K562 (cell line): ENCODE measurements around the gene SAP25. TPM values are rescaled to one million over a fixed set of nuclear protein-coding genes. Genes with fewer than 3 reads are reported as not detected.

ENCODE experiments used
- BRF1 ChIP-seq: IDR thresholded peaks from 3 replicates; pipeline ENCODE4 v1.6.1; 2011; ENCODE audit warnings: borderline replicate concordance, mild to moderate bottlenecking; ENCODE audit not compliant: insufficient read length; ENCODE audit errors: extremely low read depth
- ESRRA ChIP-seq: fragments of 450-650 bp; IDR thresholded peaks from 2 replicates; pipeline ENCODE4 v1.6.1; 2014; ENCODE audit warnings: low read depth, mild to moderate bottlenecking, moderate library complexity, borderline replicate concordance
- IRF9 ChIP-seq: fragments of 450-650 bp; IDR thresholded peaks from 2 replicates; pipeline ENCODE4 v1.6.1; 2016; ENCODE audit warnings: missing biosample characterization, missing genetic modification characterization
- MED1 ChIP-seq: sonication (generic); formaldehyde crosslinking; IDR thresholded peaks from 2 replicates; pipeline ENCODE4 v1.8.1; 2023; ENCODE audit warnings: missing genetic modification reagents, borderline replicate concordance
- MTA1 ChIP-seq: fragments of 450-650 bp; IDR thresholded peaks from 2 replicates; pipeline ENCODE4 v1.6.1; 2017; ENCODE audit warnings: borderline replicate concordance
- MTF1 ChIP-seq: fragments of 250-450 bp; sonication (Bioruptor Pico); IDR thresholded peaks from 2 replicates; pipeline ENCODE4 v1.9.0; 2021; ENCODE audit warnings: moderate library complexity, mild to moderate bottlenecking, inconsistent platforms, borderline replicate concordance
- NUFIP1 ChIP-seq: fragments of 450-650 bp; IDR thresholded peaks from 2 replicates; pipeline ENCODE4 v1.6.1; 2018; ENCODE audit not compliant: partially characterized antibody
- RAD21 ChIP-seq, 2 experiments: fragments of 250-450 bp in 1 of 2; fragments of 450-650 bp in 1 of 2; sonication (Bioruptor Pico) in 1 of 2; formaldehyde crosslinking in 1 of 2; IDR thresholded peaks in 1 of 2; conservative IDR thresholded peaks in 1 of 2; 2 replicates each; pipeline versions ENCODE4 v1.4.0 to v1.8.0; 2020 to 2022; ENCODE audit warnings: mild to moderate bottlenecking in 2 of 2, moderate library complexity in 1 of 2
- SIRT6 ChIP-seq: IDR thresholded peaks from one replicate; pipeline ENCODE4 v1.6.1; 2012; ENCODE audit warnings: low read depth, mild to moderate bottlenecking, control low read depth, inconsistent platforms, low read length, moderate library complexity
- SRSF3 ChIP-seq: fragments of 200-400 bp; formaldehyde crosslinking; IDR thresholded peaks from 2 replicates; pipeline ENCODE4 v1.6.1; 2016; ENCODE audit warnings: mild to moderate bottlenecking, low read length, moderate library complexity; ENCODE audit not compliant: insufficient read depth
- TOE1 ChIP-seq, 2 experiments: fragments of 450-650 bp in 1 of 2; sonication (generic) in 1 of 2; formaldehyde crosslinking in 1 of 2; IDR thresholded peaks; 2 replicates each; pipeline versions ENCODE4 v1.7.1 to v1.8.0; 2016 to 2022; ENCODE audit warnings: borderline replicate concordance in 2 of 2, mild to moderate bottlenecking in 2 of 2, antibody characterized with exemption in 1 of 2, inconsistent platforms in 1 of 2, low read depth in 1 of 2, missing genetic modification reagents in 1 of 2, moderate library complexity in 1 of 2
- TRIM28 ChIP-seq: fragments of 450-650 bp; IDR thresholded peaks from 2 replicates; pipeline ENCODE4 v1.6.1; 2017
- U2AF2 ChIP-seq: fragments of 200-400 bp; formaldehyde crosslinking; optimal IDR thresholded peaks from 2 replicates; pipeline ENCODE3; 2017; ENCODE audit warnings: low read depth, mild to moderate bottlenecking, low read length
- XRCC3 ChIP-seq: fragments of 450-650 bp; IDR thresholded peaks from 2 replicates; pipeline ENCODE4 v1.6.1; 2017; ENCODE audit warnings: mild to moderate bottlenecking, moderate library complexity
- ZC3H4 ChIP-seq: sonication (generic); formaldehyde crosslinking; IDR thresholded peaks from 2 replicates; pipeline ENCODE4 v1.9.0; 2021; ENCODE audit warnings: missing genetic modification reagents, borderline replicate concordance
- ZC3H8 ChIP-seq: fragments of 450-650 bp; IDR thresholded peaks from 2 replicates; pipeline ENCODE4 v1.6.1; 2017
- ZNF121 ChIP-seq: sonication (generic); formaldehyde crosslinking; conservative IDR thresholded peaks from 2 replicates; pipeline ENCODE4 v1.8.0; 2022; ENCODE audit warnings: missing genetic modification reagents
- ZNF551 ChIP-seq: fragments of 250-450 bp; sonication (Bioruptor Pico); IDR thresholded peaks from 2 replicates; pipeline ENCODE4 v1.5.0; 2021; ENCODE audit warnings: mild to moderate bottlenecking, moderate library complexity
- polyA plus RNA-seq, 8 experiments: library from polyadenylated mRNA; depleted of rRNA in 4 of 8; stranded (reverse) in 5 of 8; unstranded in 3 of 8; fragments of >200 nt; fragmentation: Nextera tagmentation in 2 of 8; fragmentation: Illumina TruSeq in 1 of 8; extraction: Ambion mirVana in 2 of 8; extraction: Trizol in 1 of 8; gene quantifications; 2 replicates each; pipeline versions ENCODE4 v1.2.1 to v1.2.3, GENCODE V29; 2011 to 2014; ENCODE audit warnings: inconsistent platforms in 1 of 8, missing spikeins in 1 of 8
- total RNA-seq, 7 experiments: library from RNA; depleted of rRNA in 6 of 7; stranded (reverse); fragments of >200 nt in 6 of 7; fragmentation: Illumina TruSeq in 2 of 7; extraction: Trizol in 2 of 7; gene quantifications; 2 replicates each; pipeline versions ENCODE4 v1.2.1 to v1.2.3, GENCODE V29; 2011 to 2021; ENCODE audit warnings: low replicate concordance in 1 of 7
- TF ChIP-seq, protein P1 (sequence below): fragments of 450-650 bp; IDR thresholded peaks from 2 replicates; pipeline ENCODE4 v1.6.1; 2016; ENCODE audit warnings: low read depth

Gene SAP25
- total and polyA plus RNA-seq, 9 of the 15 experiments (the other 6 are each of a cell fraction or from before 2014, with no cell fraction given), result 0.13 to 5.3 (median 0.78) TPM; not detected in 1

DNA sequence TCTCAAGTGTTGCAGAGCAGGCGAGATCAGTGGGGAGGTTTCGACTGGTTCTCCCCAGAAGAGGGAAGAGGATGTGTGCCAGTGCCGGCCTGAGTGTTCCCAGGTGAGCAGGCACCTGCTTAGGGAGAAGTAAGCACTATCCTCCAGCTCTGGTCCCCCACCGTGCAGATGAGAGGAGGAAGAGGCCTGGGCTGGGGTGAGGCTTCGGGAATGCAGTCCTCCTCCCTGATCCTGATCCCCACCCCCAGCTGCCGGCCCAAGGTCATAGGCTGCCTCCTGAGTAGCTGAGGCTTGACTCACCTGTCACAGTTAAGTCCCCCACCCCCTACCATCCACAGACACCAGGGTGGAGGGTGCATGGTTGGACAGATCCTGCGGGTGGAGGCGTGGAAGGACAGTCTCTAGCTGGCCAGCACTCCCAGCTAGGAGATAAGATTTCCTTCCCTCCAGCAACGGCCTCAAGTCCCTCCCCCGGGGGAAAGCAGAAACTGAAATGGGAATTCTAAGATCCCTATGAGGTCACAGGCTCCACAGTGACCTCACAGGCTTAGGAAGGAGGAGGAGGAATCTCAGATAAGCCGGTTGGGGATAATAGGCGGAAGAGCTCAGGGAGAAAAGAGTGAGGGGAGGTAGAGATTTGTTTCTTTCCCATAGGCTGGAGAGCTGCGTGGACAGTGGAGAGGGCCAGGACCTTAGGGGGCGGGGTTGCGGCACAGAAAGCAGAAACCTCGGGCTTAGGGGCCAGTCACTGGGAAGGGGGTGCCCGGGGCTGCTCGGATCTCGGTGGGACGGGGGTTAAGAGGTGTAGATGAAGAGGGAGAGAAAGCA is 11.2 kb upstream of the SAP25 start (continued):
- TF ChIP-seq, protein P1, sequence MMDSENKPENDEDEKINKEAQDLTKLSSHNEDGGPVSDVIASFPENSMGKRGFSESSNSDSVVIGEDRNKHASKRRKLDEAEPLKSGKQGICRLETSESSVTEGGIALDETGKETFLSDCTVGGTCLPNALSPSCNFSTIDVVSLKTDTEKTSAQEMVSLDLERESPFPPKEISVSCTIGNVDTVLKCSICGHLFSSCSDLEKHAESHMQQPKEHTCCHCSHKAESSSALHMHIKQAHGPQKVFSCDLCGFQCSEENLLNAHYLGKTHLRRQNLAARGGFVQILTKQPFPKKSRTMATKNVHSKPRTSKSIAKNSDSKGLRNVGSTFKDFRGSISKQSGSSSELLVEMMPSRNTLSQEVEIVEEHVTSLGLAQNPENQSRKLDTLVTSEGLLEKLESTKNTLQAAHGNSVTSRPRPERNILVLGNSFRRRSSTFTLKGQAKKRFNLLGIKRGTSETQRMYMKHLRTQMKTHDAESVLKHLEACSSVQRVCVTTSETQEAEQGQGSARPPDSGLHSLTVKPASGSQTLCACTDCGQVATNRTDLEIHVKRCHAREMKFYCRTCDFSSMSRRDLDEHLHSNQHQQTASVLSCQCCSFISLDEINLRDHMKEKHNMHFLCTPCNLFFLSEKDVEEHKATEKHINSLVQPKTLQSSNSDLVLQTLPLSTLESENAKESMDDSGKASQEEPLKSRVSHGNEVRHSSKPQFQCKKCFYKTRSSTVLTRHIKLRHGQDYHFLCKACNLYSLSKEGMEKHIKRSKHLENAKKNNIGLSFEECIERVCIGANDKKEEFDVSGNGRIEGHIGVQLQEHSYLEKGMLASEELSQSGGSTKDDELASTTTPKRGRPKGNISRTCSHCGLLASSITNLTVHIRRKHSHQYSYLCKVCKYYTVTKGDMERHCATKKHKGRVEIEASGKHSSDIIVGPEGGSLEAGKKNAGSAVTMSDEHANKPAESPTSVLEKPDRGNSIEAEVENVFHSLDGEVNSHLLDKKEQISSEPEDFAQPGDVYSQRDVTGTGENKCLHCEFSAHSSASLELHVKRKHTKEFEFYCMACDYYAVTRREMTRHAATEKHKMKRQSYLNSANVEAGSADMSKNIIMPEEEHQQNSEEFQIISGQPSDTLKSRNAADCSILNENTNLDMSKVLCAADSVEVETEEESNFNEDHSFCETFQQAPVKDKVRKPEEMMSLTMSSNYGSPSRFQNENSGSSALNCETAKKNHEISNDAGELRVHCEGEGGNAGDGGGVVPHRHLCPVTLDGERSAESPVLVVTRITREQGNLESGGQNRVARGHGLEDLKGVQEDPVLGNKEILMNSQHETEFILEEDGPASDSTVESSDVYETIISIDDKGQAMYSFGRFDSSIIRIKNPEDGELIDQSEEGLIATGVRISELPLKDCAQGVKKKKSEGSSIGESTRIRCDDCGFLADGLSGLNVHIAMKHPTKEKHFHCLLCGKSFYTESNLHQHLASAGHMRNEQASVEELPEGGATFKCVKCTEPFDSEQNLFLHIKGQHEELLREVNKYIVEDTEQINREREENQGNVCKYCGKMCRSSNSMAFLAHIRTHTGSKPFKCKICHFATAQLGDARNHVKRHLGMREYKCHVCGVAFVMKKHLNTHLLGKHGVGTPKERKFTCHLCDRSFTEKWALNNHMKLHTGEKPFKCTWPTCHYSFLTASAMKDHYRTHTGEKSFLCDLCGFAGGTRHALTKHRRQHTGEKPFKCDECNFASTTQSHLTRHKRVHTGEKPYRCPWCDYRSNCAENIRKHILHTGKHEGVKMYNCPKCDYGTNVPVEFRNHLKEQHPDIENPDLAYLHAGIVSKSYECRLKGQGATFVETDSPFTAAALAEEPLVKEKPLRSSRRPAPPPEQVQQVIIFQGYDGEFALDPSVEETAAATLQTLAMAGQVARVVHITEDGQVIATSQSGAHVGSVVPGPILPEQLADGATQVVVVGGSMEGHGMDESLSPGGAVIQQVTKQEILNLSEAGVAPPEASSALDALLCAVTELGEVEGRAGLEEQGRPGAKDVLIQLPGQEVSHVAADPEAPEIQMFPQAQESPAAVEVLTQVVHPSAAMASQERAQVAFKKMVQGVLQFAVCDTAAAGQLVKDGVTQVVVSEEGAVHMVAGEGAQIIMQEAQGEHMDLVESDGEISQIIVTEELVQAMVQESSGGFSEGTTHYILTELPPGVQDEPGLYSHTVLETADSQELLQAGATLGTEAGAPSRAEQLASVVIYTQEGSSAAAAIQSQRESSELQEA, result no peak
- TF ChIP-seq SRSF3 (no peak), TOE1 (IDR thresholded peaks at IDR 0.05; ENCODE audit: borderline replicate concordance) (no peak), TOE1 (CRISPR knock-in tag; IDR thresholded peaks at IDR 0.05; ENCODE audit: borderline replicate concordance, low read depth) (no peak), ZC3H8 (no peak), TRIM28 (no peak), SIRT6 (no peak), ZNF551 (CRISPR knock-in tag) (no peak), RAD21 (CRISPR knock-in tag; conservative IDR thresholded peaks at IDR 0.05 in 1 of 2, IDR thresholded peaks at IDR 0.05 in 1 of 2) (peak in 1 of 2 experiments; percentile 12; a peak in 1 of 4 replicates), MTF1 (CRISPR knock-in tag) (no peak), BRF1 (no peak), IRF9 (tag) (no peak), ZNF121 (CRISPR knock-in tag) (no peak), U2AF2 (no peak), ESRRA (0 out of 2 replicates have a peak, but pooled peaks have one; percentile 28), NUFIP1 (no peak), MTA1 (no peak; the same call in 1 of the 2 replicates), XRCC3 (no peak), ZC3H4 (peak; percentile 18; the same call in 1 of the 2 replicates), MED1 (CRISPR knock-in tag) (no peak)
